Endothelial cell of umbilical vein (primary cell): Measurements from ENCODE around the gene ZG16B. TPM values are rescaled to one million over a fixed set of nuclear protein-coding genes. Genes with fewer than 3 reads are reported as not detected.

Experiments
- BruUV-seq: library from RNA; stranded (reverse); fragments of 400-500 nt; replicated peaks from 2 replicates; lab custom pipeline; 2021; lab: Mats Ljungman, UMichigan
- CTCF ChIA-PET: fragments of 300-600, 350-600 bp; sonication (Branson Sonifier 250); formaldehyde crosslinking; loops from one replicate; lab custom pipeline; 2021; ENCODE audit warnings: antibody characterized with exemption, inconsistent platforms; lab: Charles Lee
- POLR2A ChIA-PET: fragments of 300-600, 350-600 bp; sonication (Branson Sonifier 250); formaldehyde crosslinking; loops from one replicate; lab custom pipeline; 2021; ENCODE audit warnings: antibody characterized with exemption, inconsistent platforms; lab: Charles Lee
- DNase-seq: peaks from one replicate; pipeline ENCODE4 v3.0.0-alpha.2; 2011; ENCODE audit warnings: low read depth, low spot score
- FAIRE-seq: peaks from 2 replicates; lab custom pipeline; 2011; peaks lifted over from hg19 to GRCh38; lab: Jason Lieb, UNC
- H2AFZ ChIP-seq: 2 replicates; pipeline ENCODE4 v1.6.0; 2012; ENCODE audit warnings: low read depth, low read length, control low read depth, inconsistent platforms
- H3K27ac ChIP-seq: 2 replicates; pipeline ENCODE4 v1.5.1; 2011; ENCODE audit warnings: low read depth, mild to moderate bottlenecking, control low read depth, low read length, moderate library complexity; ENCODE audit not compliant: insufficient read depth
- H3K27me3 ChIP-seq, 2 experiments: 2 replicates each; pipeline versions ENCODE4 v1.6.0 to v1.6.1; 2011; ENCODE audit warnings: low read length in 2 of 2, mixed read lengths in 1 of 2; ENCODE audit not compliant: control insufficient read depth in 2 of 2, insufficient read depth in 2 of 2
- H3K36me3 ChIP-seq, 2 experiments: 2 replicates in 1 of 2; 3 replicates in 1 of 2; pipeline ENCODE4 v1.5.1; 2011; ENCODE audit warnings: low read length in 2 of 2, mild to moderate bottlenecking in 1 of 2, moderate library complexity in 1 of 2; ENCODE audit not compliant: control insufficient read depth in 2 of 2, insufficient read depth in 2 of 2; ENCODE audit errors: extremely low read depth in 1 of 2
- H3K4me1 ChIP-seq: 3 replicates; pipeline ENCODE4 v1.5.1; 2011; ENCODE audit warnings: mild to moderate bottlenecking, low read length; ENCODE audit not compliant: control insufficient read depth, insufficient read depth; ENCODE audit errors: extremely low read depth
- H3K4me2 ChIP-seq: 2 replicates; pipeline ENCODE4 v1.6.1; 2011; ENCODE audit warnings: low read length, control low read depth, mixed read lengths; ENCODE audit not compliant: insufficient read depth
- H3K4me3 ChIP-seq, 3 experiments: fragments of 200-600 bp in 1 of 3; sonication (generic), shearing (Covaris generic) in 1 of 3; replicated peaks in 1 of 3; 2 replicates each; pipeline ENCODE4 v1.5.1; 2011 to 2016; ENCODE audit warnings: control low read depth in 3 of 3, low read length in 3 of 3, mild to moderate bottlenecking in 2 of 3, inconsistent platforms in 1 of 3, low read depth in 1 of 3, moderate library complexity in 1 of 3; ENCODE audit not compliant: insufficient read depth in 1 of 3
- H3K79me2 ChIP-seq: 2 replicates; pipeline ENCODE4 v1.6.0; 2012; ENCODE audit warnings: low read length, inconsistent platforms; ENCODE audit not compliant: control insufficient read depth, insufficient read depth
- H3K9ac ChIP-seq: replicated peaks from 2 replicates; pipeline ENCODE3; 2011; ENCODE audit warnings: low read length, control low read depth; ENCODE audit not compliant: insufficient read depth; ENCODE audit errors: extremely low read depth
- H3K9me1 ChIP-seq: replicated peaks from 3 replicates; pipeline ENCODE4 v1.6.0; 2011; ENCODE audit warnings: mild to moderate bottlenecking, low read length; ENCODE audit not compliant: control insufficient read depth, insufficient read depth; ENCODE audit errors: extremely low read depth
- H3K9me3 ChIP-seq: replicated peaks from 2 replicates; pipeline ENCODE4 v1.5.1; 2012; ENCODE audit warnings: low read length, inconsistent platforms; ENCODE audit not compliant: control insufficient read depth, insufficient read depth
- H4K20me1 ChIP-seq: replicated peaks from 2 replicates; pipeline ENCODE3; 2011; ENCODE audit warnings: mild to moderate bottlenecking, low read length; ENCODE audit not compliant: control insufficient read depth, insufficient read depth; ENCODE audit errors: extremely low read depth
- EZH2 ChIP-seq: IDR thresholded peaks from 2 replicates; pipeline ENCODE4 v1.6.1; 2012; ENCODE audit warnings: borderline replicate concordance, low read depth, mild to moderate bottlenecking, moderate library complexity, low read length, inconsistent platforms; ENCODE audit not compliant: severe bottlenecking
- FOS ChIP-seq: IDR thresholded peaks from 2 replicates; pipeline ENCODE4 v1.6.1; 2011; ENCODE audit warnings: mild to moderate bottlenecking, low read length, moderate library complexity, borderline replicate concordance; ENCODE audit not compliant: insufficient read depth
- GATA2 ChIP-seq: IDR thresholded peaks from 2 replicates; pipeline ENCODE4 v1.7.0; 2011; ENCODE audit warnings: low read depth, mild to moderate bottlenecking, moderate library complexity, mixed read lengths, low read length; ENCODE audit not compliant: insufficient read length, insufficient read depth
- JUN ChIP-seq: IDR thresholded peaks from 2 replicates; pipeline ENCODE4 v1.6.1; 2011; ENCODE audit warnings: borderline replicate concordance, low read depth; ENCODE audit not compliant: insufficient read length, insufficient read depth
- MYC ChIP-seq: IDR thresholded peaks from one replicate; pipeline ENCODE4 v1.6.1; 2011; ENCODE audit warnings: mild to moderate bottlenecking, low read depth, low read length
- POLR2A ChIP-seq: IDR thresholded peaks from 2 replicates; pipeline ENCODE4 v1.6.1; 2012; ENCODE audit warnings: low read depth, mild to moderate bottlenecking, control low read depth, low read length
- POLR2AphosphoS5 ChIP-seq: IDR thresholded peaks from 2 replicates; pipeline ENCODE4 v1.6.1; 2012; ENCODE audit warnings: low read depth, mild to moderate bottlenecking, control low read depth, low read length, moderate library complexity; ENCODE audit not compliant: insufficient read depth
- dilution Hi-C: fragments of 300-500 bp; cut with MboI; formaldehyde crosslinking; loops from one replicate; pipeline ENCODE4 v1.15.0; 2019; ENCODE audit warnings: low sequenced_read_pairs; ENCODE audit not compliant: extremely low pct_ligation_motif_present
- intact Hi-C: fragments of 100-400 bp; cut with micrococcal nuclease; formaldehyde crosslinking; loops from one replicate; pipeline ENCODE4 v1.10.0; 2022
- polyA plus RNA-seq, 4 experiments: library from polyadenylated mRNA; depleted of rRNA in 3 of 4; stranded (reverse) in 3 of 4; unstranded in 1 of 4; fragments of >200 nt; gene quantifications; 2 replicates each; pipeline versions ENCODE4 v1.2.1 to v1.2.3, GENCODE V29; 2011 to 2012; ENCODE audit warnings: missing spikeins in 1 of 4
- total RNA-seq: library from RNA; stranded (reverse); gene quantifications from 2 replicates; pipeline ENCODE4 v1.2.3, GENCODE V29; 2021
- TF ChIP-seq, protein P1 (sequence below): IDR thresholded peaks from 2 replicates; pipeline ENCODE4 v1.6.1; 2011; ENCODE audit not compliant: insufficient read depth, insufficient read length
- TF ChIP-seq, protein P2 (sequence below), 2 donors: IDR thresholded peaks; 1 replicate in 1 of 2; 2 replicates in 1 of 2; pipeline ENCODE4 v1.5.1; 2011; ENCODE audit warnings: low read length in 2 of 2, mild to moderate bottlenecking in 2 of 2, moderate library complexity in 2 of 2, control low read depth in 1 of 2, inconsistent platforms in 1 of 2, low read depth in 1 of 2; ENCODE audit not compliant: insufficient read depth in 1 of 2; ENCODE audit errors: extremely low read depth in 1 of 2

ZG16B gene
- total and polyA plus RNA-seq, 2 donors (not counting 3 experiments of a cell fraction or from before 2014, with no cell fraction given) = 0.22 TPM; not detected in 1

DNA sequence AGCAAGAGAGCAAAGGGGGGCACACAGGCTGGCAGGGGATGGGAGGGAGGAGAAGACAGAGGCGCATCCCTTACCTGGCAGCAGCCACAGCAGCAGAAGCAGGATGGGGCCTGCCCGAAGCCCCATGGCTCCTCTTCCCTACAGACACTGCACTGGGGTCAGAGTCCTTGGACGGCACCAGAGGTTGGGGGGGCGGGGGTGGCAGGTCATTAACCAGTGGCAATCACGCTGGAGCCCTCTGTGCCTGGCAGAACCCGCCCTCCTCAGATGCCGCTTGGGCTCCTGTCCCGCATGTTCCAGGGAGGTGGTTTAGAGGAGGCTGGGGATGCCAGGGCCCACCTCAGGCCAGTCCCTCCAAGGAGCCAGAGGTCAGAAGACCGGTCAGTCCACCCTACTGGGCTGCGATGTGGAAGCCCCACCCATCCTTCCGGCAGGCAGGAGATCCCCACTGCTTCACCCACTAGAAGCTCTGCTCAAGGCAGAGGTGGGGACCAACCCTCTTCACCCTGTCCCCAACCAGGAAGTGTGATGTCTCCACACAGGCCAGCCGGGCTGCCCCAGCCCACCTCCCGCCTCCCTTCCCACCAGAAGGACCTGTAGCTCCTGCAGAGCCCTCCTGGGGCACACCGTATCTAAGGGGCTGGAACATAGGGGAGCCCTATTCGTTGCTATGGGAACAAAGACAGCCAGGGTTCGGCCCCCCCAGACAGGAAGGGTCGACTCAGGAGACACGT, 11.7 kb downstream of the ZG16B start:
- BruUV-seq = no TSS peak
- H3K4me1 ChIP-seq = peaks cover 12% of the 10 kb centered on the region
- no peak overlapping the region for H3K4me3 ChIP-seq
- H3K36me3 ChIP-seq = no peaks in the 10 kb centered on the region
- no peak overlapping the region for H3K9ac ChIP-seq
- H3K9me1 ChIP-seq = no peaks in the 10 kb centered on the region
- no peak for FAIRE-seq
- no peak overlapping the region for H3K4me2 ChIP-seq
- POLR2A ChIA-PET = no interaction called here
- dilution Hi-C loops (no loop called here), intact Hi-C loops (no loop called here)
- CTCF ChIA-PET = interaction anchor here (1.3 to 6.4 kb wide), 2 partner anchors 28 to 85 kb away, joined by 3 to 372 read pairs; no protein-coding TSS in a partner anchor
- H3K27ac ChIP-seq = no peak overlapping the region
- no peaks in the 10 kb centered on the region for H3K27me3 ChIP-seq
- no peaks in the 10 kb centered on the region for H4K20me1 ChIP-seq
- H3K9me3 ChIP-seq = no peaks in the 10 kb centered on the region
- H2AFZ ChIP-seq = peak overlapping the region; percentile 54
- DNase-seq = no peak
- TF ChIP-seq, protein P1, sequence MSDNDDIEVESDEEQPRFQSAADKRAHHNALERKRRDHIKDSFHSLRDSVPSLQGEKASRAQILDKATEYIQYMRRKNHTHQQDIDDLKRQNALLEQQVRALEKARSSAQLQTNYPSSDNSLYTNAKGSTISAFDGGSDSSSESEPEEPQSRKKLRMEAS = no peak
- TF ChIP-seq JUN (no peak), POLR2A (no peak), EZH2 (no peak), MYC (no peak), POLR2AphosphoS5 (no peak), GATA2 (no peak), FOS (no peak)
- TF ChIP-seq, protein P2, sequence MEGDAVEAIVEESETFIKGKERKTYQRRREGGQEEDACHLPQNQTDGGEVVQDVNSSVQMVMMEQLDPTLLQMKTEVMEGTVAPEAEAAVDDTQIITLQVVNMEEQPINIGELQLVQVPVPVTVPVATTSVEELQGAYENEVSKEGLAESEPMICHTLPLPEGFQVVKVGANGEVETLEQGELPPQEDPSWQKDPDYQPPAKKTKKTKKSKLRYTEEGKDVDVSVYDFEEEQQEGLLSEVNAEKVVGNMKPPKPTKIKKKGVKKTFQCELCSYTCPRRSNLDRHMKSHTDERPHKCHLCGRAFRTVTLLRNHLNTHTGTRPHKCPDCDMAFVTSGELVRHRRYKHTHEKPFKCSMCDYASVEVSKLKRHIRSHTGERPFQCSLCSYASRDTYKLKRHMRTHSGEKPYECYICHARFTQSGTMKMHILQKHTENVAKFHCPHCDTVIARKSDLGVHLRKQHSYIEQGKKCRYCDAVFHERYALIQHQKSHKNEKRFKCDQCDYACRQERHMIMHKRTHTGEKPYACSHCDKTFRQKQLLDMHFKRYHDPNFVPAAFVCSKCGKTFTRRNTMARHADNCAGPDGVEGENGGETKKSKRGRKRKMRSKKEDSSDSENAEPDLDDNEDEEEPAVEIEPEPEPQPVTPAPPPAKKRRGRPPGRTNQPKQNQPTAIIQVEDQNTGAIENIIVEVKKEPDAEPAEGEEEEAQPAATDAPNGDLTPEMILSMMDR (IDR thresholded peaks at IDR 0.05; ENCODE audit: extremely low read depth in 1 of 2, insufficient read depth in 1 of 2, low read depth in 1 of 2, low read length in 2 of 2) = no peak
- no peaks in the 10 kb centered on the region for H3K79me2 ChIP-seq
